Measurements from ENCODE around the gene IL17RE.

GRCh38 chr3:9893739-9894138, 8.9 kb upstream of the IL17RE start:
- TF ChIP-seq CTCF (conservative IDR thresholded peaks at IDR 0.05 in 1 of 2, IDR thresholded peaks at IDR 0.05 in 1 of 2; ENCODE audit: extremely low read depth in 1 of 2, insufficient read depth in 1 of 2, low read depth in 1 of 2, low read length in 2 of 2) (no peak), EZH2 (IDR thresholded peaks at IDR 0.05; ENCODE audit: borderline replicate concordance, low read length) (no peak)
